ENCODE measurements around the gene AHRR.

AHRR gene

DNA sequence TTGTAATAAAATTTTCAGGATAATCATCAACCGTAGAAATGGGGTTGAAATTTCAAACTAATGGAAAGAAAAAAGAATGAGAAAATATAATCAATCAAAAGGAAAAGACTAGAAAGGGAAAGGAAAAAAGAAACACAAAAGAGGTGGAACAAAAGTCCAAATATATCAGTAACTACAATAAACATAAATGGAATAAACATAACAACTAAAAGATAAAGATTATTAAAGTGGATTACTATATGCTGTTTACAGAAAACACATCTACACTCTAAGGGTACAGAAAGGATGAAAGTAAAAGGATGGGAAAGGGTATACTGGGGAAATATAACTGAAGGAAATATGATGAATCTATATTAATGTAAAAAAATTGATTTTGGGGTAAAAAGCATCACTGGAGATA lies 43.0 kb downstream of the AHRR start:
- Histone ChIP-seq H3K4me1 (ENCODE audit: insufficient read depth, poor library complexity, severe bottlenecking) (no peaks in the 10 kb centered on the region), H3K27ac (ENCODE audit: poor library complexity, severe bottlenecking) (no peak overlapping the region), H3K4me3 (ENCODE audit: severe bottlenecking) (no peak overlapping the region), H3K9me3 (ENCODE audit: severe bottlenecking) (peaks cover 15% of the 10 kb centered on the region), H3K27me3 (ENCODE audit: insufficient read depth, poor library complexity, severe bottlenecking) (peaks cover 3% of the 10 kb centered on the region), H3K36me3 (ENCODE audit: low read depth) (no peaks in the 10 kb centered on the region)
- ATAC-seq (ENCODE audit: low read depth) = no peak
- no peak for DNase-seq (ENCODE audit: low spot score)
- TF ChIP-seq, protein P1, sequence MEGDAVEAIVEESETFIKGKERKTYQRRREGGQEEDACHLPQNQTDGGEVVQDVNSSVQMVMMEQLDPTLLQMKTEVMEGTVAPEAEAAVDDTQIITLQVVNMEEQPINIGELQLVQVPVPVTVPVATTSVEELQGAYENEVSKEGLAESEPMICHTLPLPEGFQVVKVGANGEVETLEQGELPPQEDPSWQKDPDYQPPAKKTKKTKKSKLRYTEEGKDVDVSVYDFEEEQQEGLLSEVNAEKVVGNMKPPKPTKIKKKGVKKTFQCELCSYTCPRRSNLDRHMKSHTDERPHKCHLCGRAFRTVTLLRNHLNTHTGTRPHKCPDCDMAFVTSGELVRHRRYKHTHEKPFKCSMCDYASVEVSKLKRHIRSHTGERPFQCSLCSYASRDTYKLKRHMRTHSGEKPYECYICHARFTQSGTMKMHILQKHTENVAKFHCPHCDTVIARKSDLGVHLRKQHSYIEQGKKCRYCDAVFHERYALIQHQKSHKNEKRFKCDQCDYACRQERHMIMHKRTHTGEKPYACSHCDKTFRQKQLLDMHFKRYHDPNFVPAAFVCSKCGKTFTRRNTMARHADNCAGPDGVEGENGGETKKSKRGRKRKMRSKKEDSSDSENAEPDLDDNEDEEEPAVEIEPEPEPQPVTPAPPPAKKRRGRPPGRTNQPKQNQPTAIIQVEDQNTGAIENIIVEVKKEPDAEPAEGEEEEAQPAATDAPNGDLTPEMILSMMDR (IDR thresholded peaks at IDR 0.05; ENCODE audit: poor library complexity, severe bottlenecking) = no peak

GRCh38 chr5:366541-367357 lies 45.2 kb downstream of the AHRR start:
- no peak overlapping the region for H3K27ac ChIP-seq (ENCODE audit: poor library complexity, severe bottlenecking)
- peaks cover 3% of the 10 kb centered on the region for H3K27me3 ChIP-seq (ENCODE audit: insufficient read depth, poor library complexity, severe bottlenecking)
- no peak for ATAC-seq (ENCODE audit: low read depth)

DNA sequence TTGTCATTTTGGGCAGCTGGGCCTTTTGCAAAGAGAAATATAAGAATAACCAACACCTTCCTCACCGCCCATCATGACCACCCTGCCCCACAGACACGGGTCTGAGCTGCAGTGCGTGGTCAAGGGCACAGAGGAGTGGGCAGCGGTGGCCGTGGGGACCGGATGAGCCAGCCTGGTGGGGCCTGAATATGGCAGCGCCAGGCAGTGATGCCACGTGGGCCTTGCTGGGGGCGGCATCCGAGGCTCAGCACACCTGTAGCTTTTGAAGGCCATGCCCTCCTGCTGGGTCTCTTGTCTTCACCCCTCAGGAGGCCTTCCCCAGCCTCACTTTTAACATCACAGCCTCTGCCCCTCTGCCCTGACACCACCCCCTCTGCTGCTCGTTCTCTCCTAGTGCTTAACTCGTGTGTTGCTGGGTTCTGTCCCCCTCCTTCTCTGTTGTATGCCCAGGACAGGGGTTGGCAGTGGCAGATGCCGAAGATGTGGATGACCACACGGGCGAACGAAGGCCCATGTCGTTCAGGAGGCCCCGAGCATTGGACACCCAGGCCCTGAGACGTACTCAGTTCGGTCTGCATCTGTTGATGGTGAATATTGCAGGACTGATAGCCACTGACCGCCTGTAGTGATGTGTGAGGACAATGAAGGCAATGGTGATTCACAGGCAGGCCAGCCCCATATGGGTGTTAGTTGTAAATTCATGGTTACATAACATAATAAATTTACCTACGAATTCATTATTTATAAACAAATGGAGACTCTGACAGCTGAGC lies 46.0 kb downstream of the AHRR start:
- H3K27ac ChIP-seq (ENCODE audit: poor library complexity, severe bottlenecking) = no peak overlapping the region

More at GRCh38 chr5:366541-367357, 45.2 kb downstream of the AHRR start:
- DNase-seq (ENCODE audit: low spot score) = no peak
- H3K36me3 ChIP-seq (ENCODE audit: low read depth) = no peaks in the 10 kb centered on the region
- no peaks in the 10 kb centered on the region for H3K4me1 ChIP-seq (ENCODE audit: insufficient read depth, poor library complexity, severe bottlenecking)
- no peak overlapping the region for H3K4me3 ChIP-seq (ENCODE audit: severe bottlenecking)
- TF ChIP-seq, protein P1 (IDR thresholded peaks at IDR 0.05; ENCODE audit: poor library complexity, severe bottlenecking) = no peak
- peaks cover 13% of the 10 kb centered on the region for H3K9me3 ChIP-seq (ENCODE audit: severe bottlenecking)

GRCh38 chr5:368183-369084 lies 46.9 kb downstream of the AHRR start:
- H3K4me1 ChIP-seq (ENCODE audit: insufficient read depth, poor library complexity, severe bottlenecking) = peaks cover 2% of the 10 kb centered on the region
- no peak overlapping the region for H3K27ac ChIP-seq (ENCODE audit: poor library complexity, severe bottlenecking)
- peaks cover 13% of the 10 kb centered on the region for H3K9me3 ChIP-seq (ENCODE audit: severe bottlenecking)
- TF ChIP-seq, protein P1 (IDR thresholded peaks at IDR 0.05; ENCODE audit: poor library complexity, severe bottlenecking) = no peak
- no peak overlapping the region for H3K4me3 ChIP-seq (ENCODE audit: severe bottlenecking)
- H3K27me3 ChIP-seq (ENCODE audit: insufficient read depth, poor library complexity, severe bottlenecking) = peaks cover 3% of the 10 kb centered on the region
- no peaks in the 10 kb centered on the region for H3K36me3 ChIP-seq (ENCODE audit: low read depth)
- ATAC-seq (ENCODE audit: low read depth) = no peak
- peak; percentile 54 for DNase-seq (ENCODE audit: low spot score)

More for the DNA sequence above, 46.0 kb downstream of the AHRR start:
- H3K9me3 ChIP-seq (ENCODE audit: severe bottlenecking) = peaks cover 13% of the 10 kb centered on the region
- TF ChIP-seq, protein P1 (IDR thresholded peaks at IDR 0.05; ENCODE audit: poor library complexity, severe bottlenecking) = no peak
- DNase-seq (ENCODE audit: low spot score) = peak; percentile 49
- H3K4me3 ChIP-seq (ENCODE audit: severe bottlenecking) = no peak overlapping the region
- H3K36me3 ChIP-seq (ENCODE audit: low read depth) = no peaks in the 10 kb centered on the region
- peaks cover 3% of the 10 kb centered on the region for H3K27me3 ChIP-seq (ENCODE audit: insufficient read depth, poor library complexity, severe bottlenecking)
- no peak for ATAC-seq (ENCODE audit: low read depth)
- no peaks in the 10 kb centered on the region for H3K4me1 ChIP-seq (ENCODE audit: insufficient read depth, poor library complexity, severe bottlenecking)

Data from RWPE2 (cell line).